Measurements from ENCODE around the gene TM4SF20. TPM values are rescaled to one million over a fixed set of nuclear protein-coding genes. Genes with fewer than 3 reads are reported as not detected.

The TM4SF20 gene
- total RNA-seq, 6 experiments from 2014 or later: not detected

- no peak overlapping the region for H3K4me3 ChIP-seq
- no peak for DNase-seq
- WGBS (ENCODE audit: insufficient coverage, low coverage, low lambda C conversion rate, missing lambda C conversion rate): 88% methylated on average over 2 of the region's 2 CpGs
- no peaks in the 10 kb centered on the region for H3K9me3 ChIP-seq
- TF ChIP-seq POLR2A (IDR thresholded peaks at IDR 0.05): no peak
- TF ChIP-seq, protein P1, sequence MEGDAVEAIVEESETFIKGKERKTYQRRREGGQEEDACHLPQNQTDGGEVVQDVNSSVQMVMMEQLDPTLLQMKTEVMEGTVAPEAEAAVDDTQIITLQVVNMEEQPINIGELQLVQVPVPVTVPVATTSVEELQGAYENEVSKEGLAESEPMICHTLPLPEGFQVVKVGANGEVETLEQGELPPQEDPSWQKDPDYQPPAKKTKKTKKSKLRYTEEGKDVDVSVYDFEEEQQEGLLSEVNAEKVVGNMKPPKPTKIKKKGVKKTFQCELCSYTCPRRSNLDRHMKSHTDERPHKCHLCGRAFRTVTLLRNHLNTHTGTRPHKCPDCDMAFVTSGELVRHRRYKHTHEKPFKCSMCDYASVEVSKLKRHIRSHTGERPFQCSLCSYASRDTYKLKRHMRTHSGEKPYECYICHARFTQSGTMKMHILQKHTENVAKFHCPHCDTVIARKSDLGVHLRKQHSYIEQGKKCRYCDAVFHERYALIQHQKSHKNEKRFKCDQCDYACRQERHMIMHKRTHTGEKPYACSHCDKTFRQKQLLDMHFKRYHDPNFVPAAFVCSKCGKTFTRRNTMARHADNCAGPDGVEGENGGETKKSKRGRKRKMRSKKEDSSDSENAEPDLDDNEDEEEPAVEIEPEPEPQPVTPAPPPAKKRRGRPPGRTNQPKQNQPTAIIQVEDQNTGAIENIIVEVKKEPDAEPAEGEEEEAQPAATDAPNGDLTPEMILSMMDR (IDR thresholded peaks at IDR 0.05): no peak
- no peak for ATAC-seq
- peaks cover 0 to 3% (median 0%) of the 10 kb centered on the region in 4 donors for H3K36me3 ChIP-seq
- no peak overlapping the region for H3K27ac ChIP-seq
- no peaks in the 10 kb centered on the region for H3K27me3 ChIP-seq
- H3K4me1 ChIP-seq: peaks cover 0 to 10% (median 2%) of the 10 kb centered on the region in 4 donors
- intact Hi-C loops (cut with DNase I): no loop called here
Measured at GRCh38 chr2:227341553-227341952, 37.6 kb downstream of the TM4SF20 start.

DNA sequence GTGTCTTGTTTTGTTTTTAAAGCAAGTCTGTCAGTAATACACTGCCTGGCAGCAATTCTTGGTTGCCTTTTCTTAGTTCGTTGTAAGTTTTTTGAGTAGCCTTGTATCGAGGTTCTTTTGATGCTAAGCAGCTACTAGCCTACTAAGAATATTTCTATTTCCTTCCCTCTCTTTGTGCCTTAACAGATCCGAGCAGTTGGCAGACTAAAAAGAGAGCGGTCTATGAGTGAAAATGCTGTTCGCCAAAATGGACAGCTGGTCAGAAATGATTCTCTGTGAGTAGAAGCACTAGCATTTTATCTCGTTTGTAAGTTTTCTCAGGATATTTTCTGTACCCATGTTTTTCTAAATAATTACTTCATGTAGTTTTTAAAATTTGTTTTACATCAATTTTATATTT lies 39.0 kb downstream of the TM4SF20 start:
- H3K4me3 ChIP-seq: no peak overlapping the region
- H3K9me3 ChIP-seq: no peaks in the 10 kb centered on the region
- intact Hi-C loops (cut with DNase I): no loop called here
- H3K36me3 ChIP-seq: peaks cover 0 to 3% (median 0%) of the 10 kb centered on the region in 4 donors
- DNase-seq (no peak), ATAC-seq (no peak)
- H3K27me3 ChIP-seq: no peaks in the 10 kb centered on the region
- no peak overlapping the region for H3K27ac ChIP-seq
- WGBS (ENCODE audit: insufficient coverage, low coverage, low lambda C conversion rate, missing lambda C conversion rate): 75% methylated on average over 6 of the region's 6 CpGs
- TF ChIP-seq POLR2A (IDR thresholded peaks at IDR 0.05): no peak
- TF ChIP-seq, protein P1 (IDR thresholded peaks at IDR 0.05): no peak
- peaks cover 0 to 10% (median 2%) of the 10 kb centered on the region in 4 donors for H3K4me1 ChIP-seq

- Histone ChIP-seq H3K36me3 (peaks cover 0 to 3% (median 0%) of the 10 kb centered on the region in 4 donors), H3K4me1 (peaks cover 0 to 10% (median 2%) of the 10 kb centered on the region in 4 donors), H3K4me3 (no peak overlapping the region), H3K27me3 (no peaks in the 10 kb centered on the region), H3K9me3 (no peaks in the 10 kb centered on the region), H3K27ac (no peak overlapping the region)
- intact Hi-C loops (cut with DNase I): no loop called here
- 33% methylated on average over 1 of the region's 2 CpGs for WGBS (ENCODE audit: insufficient coverage, low coverage, low lambda C conversion rate, missing lambda C conversion rate)
- ATAC-seq (peak; percentile 73 to 81 (median 77)), DNase-seq (no peak)
- TF ChIP-seq POLR2A (IDR thresholded peaks at IDR 0.05): no peak
- TF ChIP-seq, protein P1 (IDR thresholded peaks at IDR 0.05): no peak
Measured at GRCh38 chr2:227339098-227339599, 40.0 kb downstream of the TM4SF20 start.

GRCh38 chr2:227337442-227337841 lies 41.7 kb downstream of the TM4SF20 start:
- Histone ChIP-seq H3K27ac (no peak overlapping the region), H3K27me3 (no peaks in the 10 kb centered on the region), H3K9me3 (no peaks in the 10 kb centered on the region), H3K4me1 (peaks cover 0 to 10% (median 2%) of the 10 kb centered on the region in 4 donors), H3K4me3 (no peak overlapping the region), H3K36me3 (peaks cover 0 to 9% (median under 1%) of the 10 kb centered on the region in 4 donors)
- WGBS (ENCODE audit: insufficient coverage, low coverage, low lambda C conversion rate, missing lambda C conversion rate): 86% methylated on average over 2 of the region's 2 CpGs
- ATAC-seq (no peak), DNase-seq (no peak)
- no peak for TF ChIP-seq POLR2A (IDR thresholded peaks at IDR 0.05)
- TF ChIP-seq, protein P1 (IDR thresholded peaks at IDR 0.05): no peak
- intact Hi-C loops (cut with DNase I): no loop called here
